Suprapubic skin (tissue), 4 donors: ENCODE measurements around the gene ADGRA1. TPM values are rescaled to one million over a fixed set of nuclear protein-coding genes. Genes with fewer than 3 reads are reported as not detected.

ENCODE experiments used
- DNase-seq, 2 donors: peaks; one replicate each; pipeline ENCODE4 v3.0.0-alpha.2; 2019; ENCODE audit warnings: low spot score in 2 of 2
- H3K27ac ChIP-seq: fragments of 200-600 bp; sonication (generic); one replicate; pipeline ENCODE4 v1.5.1; 2019
- H3K27me3 ChIP-seq: fragments of 200-600 bp; sonication (generic); one replicate; pipeline ENCODE4 v1.5.1; 2019
- H3K36me3 ChIP-seq: fragments of 200-600 bp; sonication (generic); one replicate; pipeline ENCODE4 v1.5.1; 2019
- H3K4me1 ChIP-seq: fragments of 200-600 bp; sonication (generic); one replicate; pipeline ENCODE4 v1.5.1; 2019
- H3K4me3 ChIP-seq: fragments of 200-600 bp; sonication (generic); one replicate; pipeline ENCODE4 v1.5.1; 2019; ENCODE audit warnings: mild to moderate bottlenecking
- H3K9me3 ChIP-seq: fragments of 200-600 bp; sonication (generic); one replicate; pipeline ENCODE4 v1.5.1; 2019
- CTCF ChIP-seq, 2 donors: fragments of 200-600 bp in 1 of 2; fragments of 450-650 bp in 1 of 2; sonication (generic) in 1 of 2; IDR thresholded peaks; one replicate each; pipeline ENCODE4 v1.5.1; 2016 to 2019; ENCODE audit warnings: antibody characterized with exemption in 2 of 2, mild to moderate bottlenecking in 1 of 2, moderate library complexity in 1 of 2
- EP300 ChIP-seq: sonication (generic); formaldehyde crosslinking; IDR thresholded peaks from one replicate; pipeline ENCODE4 v1.6.1; 2017; ENCODE audit warnings: antibody characterized with exemption
- POLR2A ChIP-seq, 2 donors: fragments of 450-650 bp; IDR thresholded peaks; one replicate each; pipeline ENCODE4 v1.6.1; 2017; ENCODE audit warnings: antibody characterized with exemption in 2 of 2, mild to moderate bottlenecking in 2 of 2, moderate library complexity in 2 of 2
- POLR2AphosphoS5 ChIP-seq, 3 donors: sonication (generic); formaldehyde crosslinking; IDR thresholded peaks; one replicate each; pipeline ENCODE4 v1.6.1; 2017; ENCODE audit warnings: antibody characterized with exemption in 3 of 3
- WGBS: methylation state at CpG from one replicate; pipeline ENCODE4 v1.1.5; 2018; 5-methylcytosine and 5-hydroxymethylcytosine counted together
- total RNA-seq, 4 donors: library from RNA; depleted of rRNA; stranded (reverse); fragments of >200 nt; gene quantifications; one replicate each; pipeline ENCODE4 v1.1.0, GENCODE V29; 2016

The ADGRA1 gene
- total RNA-seq, 4 donors from 2014 or later: not detected

DNA sequence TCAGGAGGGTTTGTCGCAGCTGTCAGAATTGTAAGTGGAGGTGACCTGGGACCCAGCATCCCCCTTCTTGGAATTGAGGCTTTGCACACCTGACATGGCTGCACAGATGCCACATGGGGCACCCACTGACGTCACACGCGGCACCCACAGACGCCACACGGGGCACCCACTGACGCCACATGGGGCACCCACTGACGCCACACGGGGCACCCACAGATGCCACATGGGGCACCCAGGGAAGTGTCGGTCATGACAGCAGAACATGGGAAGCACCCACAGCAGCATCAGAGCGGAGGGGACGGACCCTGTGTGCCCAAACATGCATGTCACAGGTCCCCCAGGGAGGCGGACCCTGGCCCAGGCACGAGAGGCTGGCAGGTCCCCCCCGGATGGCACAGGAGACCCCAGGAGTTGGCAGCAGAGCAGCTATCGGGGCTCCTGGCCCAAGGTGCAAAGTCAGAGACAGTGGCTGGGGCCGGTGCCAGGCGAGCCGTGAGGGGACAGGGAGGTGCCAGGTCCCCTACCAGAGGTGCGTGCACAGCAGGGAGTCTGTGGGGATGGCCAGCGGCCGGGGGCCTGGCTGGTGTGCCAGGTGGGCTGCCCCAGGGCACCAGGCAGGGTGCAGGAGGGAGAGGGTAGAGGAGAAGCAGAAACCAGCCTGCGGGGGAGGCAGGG lies 93.4 kb downstream of the ADGRA1 start:
- Histone ChIP-seq H3K9me3 (no peaks in the 10 kb centered on the region), H3K4me3 (no peak overlapping the region), H3K27ac (no peak overlapping the region), H3K27me3 (peaks cover 32% of the 10 kb centered on the region), H3K36me3 (no peaks in the 10 kb centered on the region), H3K4me1 (no peaks in the 10 kb centered on the region)
- WGBS: 89% methylated on average over 17 of the region's 23 CpGs
- TF ChIP-seq POLR2AphosphoS5 (IDR thresholded peaks at IDR 0.05) (no peak), EP300 (no peak), CTCF (IDR thresholded peaks at IDR 0.05) (no peak), POLR2A (IDR thresholded peaks at IDR 0.05) (no peak)
- no peak for DNase-seq

Other genes with a start within 250 kb of the ADGRA1 start
- under 1 TPM in 2 of 4 donors, not detected in 2; 0.11 to 0.21 TPM for gene CFAP46, start 145.4 kb upstream of the ADGRA1 start, total RNA-seq
- gene KNDC1, start 72.3 kb downstream of the ADGRA1 start, total RNA-seq: 1 to 10 TPM in 1 of 4 donors, under 1 TPM in 3; 0.08 to 2.5 (median 0.58) TPM
- not detected for gene UTF1, start 142.3 kb downstream of the ADGRA1 start, total RNA-seq
- 1 to 10 TPM in 1 of 4 donors, under 1 TPM in 2, not detected in 1; 0.17 to 2.3 (median 0.21) TPM for gene VENTX, start 149.9 kb downstream of the ADGRA1 start, total RNA-seq
- 10 to 100 TPM in 1 of 4 donors, 1 to 10 TPM in 3; 3.0 to 18.4 (median 4.1) TPM for gene ADAM8, start 188.9 kb downstream of the ADGRA1 start, total RNA-seq
- gene TUBGCP2, start 220.9 kb downstream of the ADGRA1 start, total RNA-seq: 100 to 1,000 TPM in 1 of 4 donors, 10 to 100 TPM in 3; 44.5 to 107 (median 57.1) TPM
- 10 to 100 TPM; 15.5 to 24.4 (median 17.3) TPM for gene ZNF511, start 221.0 kb downstream of the ADGRA1 start, total RNA-seq
- under 1 TPM in 1 of 4 donors, not detected in 3; 0.30 TPM for gene CALY, start 249.0 kb downstream of the ADGRA1 start, total RNA-seq